Mucosa of rectum (tissue), 2 donors: Measurements from ENCODE around the gene SLC16A10.

Experiments used
- H3K27ac ChIP-seq, 2 donors: one replicate each; pipeline ENCODE4 v1.7.0; 2013; ENCODE audit warnings: inconsistent platforms in 2 of 2, low read depth in 2 of 2, low read length in 2 of 2
- H3K27me3 ChIP-seq, 2 donors: one replicate each; pipeline ENCODE4 v1.7.0; 2013; ENCODE audit warnings: low read length in 2 of 2; ENCODE audit not compliant: control insufficient read depth in 2 of 2, insufficient read depth in 2 of 2
- H3K36me3 ChIP-seq, 2 donors: one replicate each; pipeline ENCODE4 v1.7.0; 2013; ENCODE audit warnings: low read length in 2 of 2; ENCODE audit not compliant: control insufficient read depth in 2 of 2, insufficient read depth in 2 of 2
- H3K4me1 ChIP-seq, 2 donors: one replicate each; pipeline ENCODE4 v1.7.0; 2013; ENCODE audit warnings: low read length in 2 of 2, mild to moderate bottlenecking in 1 of 2; ENCODE audit not compliant: control insufficient read depth in 2 of 2, insufficient read depth in 2 of 2
- H3K4me3 ChIP-seq, 2 donors: one replicate each; pipeline ENCODE4 v1.7.0; 2013; ENCODE audit warnings: low read length in 2 of 2
- H3K9ac ChIP-seq, 2 donors: one replicate each; pipeline ENCODE4 v1.7.0; 2013; ENCODE audit warnings: low read length in 2 of 2, low read depth in 1 of 2, mild to moderate bottlenecking in 1 of 2
- H3K9me3 ChIP-seq, 2 donors: one replicate each; pipeline ENCODE4 v1.7.0; 2013; ENCODE audit warnings: low read length in 2 of 2; ENCODE audit not compliant: control insufficient read depth in 2 of 2
- donor health status: healthy.
- donor health status: Normal muscosa, but diverticular disease.

Gene SLC16A10

DNA sequence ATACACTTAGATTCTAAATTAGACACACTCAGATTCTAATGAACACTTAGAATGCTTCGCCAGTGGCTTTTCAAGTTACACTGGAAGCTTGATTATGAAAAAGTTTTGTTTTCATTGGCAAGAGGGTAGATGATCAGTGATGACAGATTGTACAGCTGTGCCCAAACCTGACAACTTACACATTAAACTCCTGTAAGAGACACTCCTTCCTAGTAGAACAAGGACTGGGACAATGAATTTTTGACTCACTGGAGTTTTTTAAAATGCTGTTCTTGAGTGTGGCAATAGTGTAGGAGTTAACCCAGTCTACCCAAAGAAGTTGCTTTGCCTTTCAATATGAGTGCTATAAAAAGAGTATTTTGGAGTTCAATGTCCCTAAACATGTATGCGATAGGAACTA, 140.8 kb downstream of the SLC16A10 start:
- H3K36me3 ChIP-seq = no peaks in the 10 kb centered on the region
- H3K4me3 ChIP-seq = no peak overlapping the region
- no peaks in the 10 kb centered on the region for H3K4me1 ChIP-seq
- no peak overlapping the region for H3K9ac ChIP-seq
- no peak overlapping the region for H3K27ac ChIP-seq
- no peaks in the 10 kb centered on the region for H3K27me3 ChIP-seq
- H3K9me3 ChIP-seq = no peaks in the 10 kb centered on the region

DNA sequence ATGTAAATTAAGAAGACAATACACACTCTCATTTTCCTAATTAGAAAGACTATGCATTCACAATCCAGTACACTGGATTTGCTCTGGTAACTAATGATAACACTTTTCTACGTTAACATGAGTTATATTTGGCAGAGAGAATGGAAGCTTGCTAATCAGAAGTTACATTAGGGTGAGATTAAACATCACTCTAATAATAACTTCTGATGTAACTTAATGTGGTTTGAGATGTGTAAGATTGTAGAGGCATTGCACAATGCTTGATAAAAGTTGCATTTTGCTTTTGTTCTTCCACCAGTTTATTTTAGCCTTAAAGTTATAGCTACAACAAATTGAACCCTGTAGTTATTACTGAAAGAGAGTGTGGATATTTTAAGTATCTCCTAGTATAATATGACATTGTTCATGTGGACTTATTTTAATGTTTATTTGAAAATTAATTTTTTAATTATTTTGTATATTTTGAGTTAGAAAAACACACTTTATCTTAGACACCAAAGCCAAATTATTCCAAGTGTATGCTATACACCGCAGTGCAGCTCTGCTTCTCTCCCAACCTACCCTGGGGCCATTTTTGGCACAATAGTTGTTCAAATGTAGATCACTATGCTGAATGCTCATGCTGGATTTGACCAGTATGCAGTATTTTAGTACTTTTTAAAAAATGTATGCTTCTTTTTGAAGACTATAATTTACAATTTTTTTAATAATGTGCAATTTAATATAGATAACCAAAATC, 143.2 kb downstream of the SLC16A10 start:
- Histone ChIP-seq H3K36me3 (no peaks in the 10 kb centered on the region), H3K9me3 (no peaks in the 10 kb centered on the region), H3K9ac (no peak overlapping the region), H3K4me3 (no peak overlapping the region), H3K4me1 (no peaks in the 10 kb centered on the region), H3K27ac (no peak overlapping the region), H3K27me3 (no peaks in the 10 kb centered on the region)

DNA sequence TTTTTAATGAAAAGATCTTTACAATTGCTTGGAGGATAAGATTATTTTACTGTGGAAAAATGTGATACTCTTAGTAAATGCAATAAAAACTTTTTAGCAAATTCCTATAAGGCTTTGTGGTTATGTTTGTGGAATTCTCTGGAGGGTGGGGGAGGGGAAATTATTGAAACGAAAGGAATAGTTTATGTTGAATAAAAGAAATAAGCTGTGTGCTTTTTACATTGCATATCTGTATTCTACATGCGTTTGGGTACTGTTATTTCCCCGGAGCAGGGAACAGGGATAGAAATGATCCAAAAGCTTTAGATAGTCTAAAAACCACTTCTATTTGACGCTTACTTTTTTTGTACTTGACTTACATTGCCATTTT, 143.8 kb downstream of the SLC16A10 start:
- Histone ChIP-seq H3K36me3 (no peaks in the 10 kb centered on the region), H3K4me1 (no peaks in the 10 kb centered on the region), H3K9me3 (no peaks in the 10 kb centered on the region), H3K9ac (no peak overlapping the region), H3K27ac (no peak overlapping the region), H3K4me3 (no peak overlapping the region), H3K27me3 (no peaks in the 10 kb centered on the region)

GRCh38 chr6:111237852-111238251, 150.5 kb downstream of the SLC16A10 start:
- no peaks in the 10 kb centered on the region for H3K27me3 ChIP-seq
- no peak overlapping the region for H3K4me3 ChIP-seq
- no peak overlapping the region for H3K9ac ChIP-seq
- no peaks in the 10 kb centered on the region for H3K9me3 ChIP-seq
- no peaks in the 10 kb centered on the region for H3K4me1 ChIP-seq
- H3K27ac ChIP-seq = no peak overlapping the region
- no peaks in the 10 kb centered on the region for H3K36me3 ChIP-seq

GRCh38 chr6:111238464-111239119, 151.3 kb downstream of the SLC16A10 start:
- H3K4me1 ChIP-seq = no peaks in the 10 kb centered on the region
- H3K27me3 ChIP-seq = no peaks in the 10 kb centered on the region
- H3K4me3 ChIP-seq = no peak overlapping the region
- H3K36me3 ChIP-seq = no peaks in the 10 kb centered on the region
- H3K27ac ChIP-seq = no peak overlapping the region
- H3K9me3 ChIP-seq = no peaks in the 10 kb centered on the region
- no peak overlapping the region for H3K9ac ChIP-seq

DNA sequence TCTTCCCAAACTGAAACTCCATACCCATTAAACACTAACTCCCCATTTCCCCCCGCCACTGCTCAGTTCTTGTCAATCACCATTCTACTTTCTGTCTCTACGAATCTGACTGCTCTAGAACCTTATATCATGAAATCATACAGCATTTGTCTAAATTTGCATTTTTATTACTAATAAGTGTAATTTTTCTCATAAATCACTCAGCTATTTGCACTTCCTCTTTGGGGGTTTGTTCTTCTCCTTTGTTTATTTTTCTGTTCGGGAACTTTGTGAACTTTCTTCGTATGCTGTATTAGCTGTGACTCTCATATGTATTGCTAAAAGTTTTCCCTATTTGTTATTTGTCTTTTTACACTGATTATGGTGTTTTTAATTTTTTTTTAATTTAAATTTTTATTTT, 152.2 kb downstream of the SLC16A10 start:
- no peak overlapping the region for H3K27ac ChIP-seq
- H3K36me3 ChIP-seq = no peaks in the 10 kb centered on the region
- H3K9ac ChIP-seq = no peak overlapping the region

DNA sequence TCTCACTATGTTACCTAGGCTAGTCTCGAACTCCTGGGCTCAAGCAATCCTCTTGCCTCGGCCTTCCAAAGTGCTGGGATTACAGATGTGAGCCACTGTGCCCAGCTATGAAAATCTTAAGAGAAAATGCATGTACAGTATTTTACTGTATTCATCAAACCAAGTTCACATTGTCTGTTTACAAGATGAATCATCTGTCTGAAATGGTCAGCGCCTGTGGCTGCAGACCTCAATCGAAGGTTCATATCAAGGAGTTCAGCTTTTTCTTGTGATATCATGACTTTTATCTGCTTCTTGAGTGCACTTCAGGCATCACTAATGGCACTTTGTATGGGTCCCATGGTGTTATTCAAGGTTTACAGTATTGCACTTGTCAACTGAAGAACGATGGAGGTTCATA, 155.1 kb downstream of the SLC16A10 start:
- no peaks in the 10 kb centered on the region for H3K4me1 ChIP-seq
- H3K9me3 ChIP-seq = no peaks in the 10 kb centered on the region
- H3K36me3 ChIP-seq = no peaks in the 10 kb centered on the region
- H3K27ac ChIP-seq = no peak overlapping the region
- no peak overlapping the region for H3K9ac ChIP-seq
- no peak overlapping the region for H3K4me3 ChIP-seq
- no peaks in the 10 kb centered on the region for H3K27me3 ChIP-seq

More for the DNA sequence above, 152.2 kb downstream of the SLC16A10 start:
- no peaks in the 10 kb centered on the region for H3K27me3 ChIP-seq
- no peaks in the 10 kb centered on the region for H3K4me1 ChIP-seq
- H3K9me3 ChIP-seq = no peaks in the 10 kb centered on the region
- H3K4me3 ChIP-seq = no peak overlapping the region

DNA sequence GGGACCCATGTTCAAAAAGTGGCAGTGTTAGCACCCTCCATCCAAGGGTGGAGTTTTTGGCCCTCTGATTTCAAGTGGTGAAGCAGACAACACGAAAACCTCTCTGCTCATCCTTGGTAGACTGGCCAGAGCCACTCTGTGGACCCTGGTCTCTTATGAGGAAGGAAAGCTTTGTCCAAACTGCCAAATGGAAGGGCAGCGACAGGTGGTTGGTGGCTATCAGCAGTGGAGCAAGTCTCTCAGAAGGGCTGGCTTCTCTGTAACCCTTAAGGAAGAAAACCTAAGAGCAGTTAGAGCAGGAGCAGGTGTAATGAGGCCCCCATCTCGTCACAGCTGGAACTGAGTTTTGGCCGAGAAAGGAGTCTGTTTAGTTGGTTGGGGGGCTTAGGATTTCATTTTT, 155.8 kb downstream of the SLC16A10 start:
- H3K4me3 ChIP-seq = no peak overlapping the region
- no peaks in the 10 kb centered on the region for H3K4me1 ChIP-seq
- H3K36me3 ChIP-seq = no peaks in the 10 kb centered on the region
- no peaks in the 10 kb centered on the region for H3K9me3 ChIP-seq
- no peak overlapping the region for H3K27ac ChIP-seq
- no peaks in the 10 kb centered on the region for H3K27me3 ChIP-seq
- no peak overlapping the region for H3K9ac ChIP-seq

- Histone ChIP-seq H3K9ac (no peak overlapping the region), H3K36me3 (no peaks in the 10 kb centered on the region), H3K9me3 (no peaks in the 10 kb centered on the region), H3K4me1 (no peaks in the 10 kb centered on the region), H3K27me3 (no peaks in the 10 kb centered on the region), H3K4me3 (no peak overlapping the region), H3K27ac (no peak overlapping the region)
Measured at GRCh38 chr6:111248789-111249188, 161.5 kb downstream of the SLC16A10 start.

- H3K4me1 ChIP-seq = no peaks in the 10 kb centered on the region
- no peaks in the 10 kb centered on the region for H3K27me3 ChIP-seq
- H3K4me3 ChIP-seq = no peak overlapping the region
- H3K27ac ChIP-seq = no peak overlapping the region
- H3K36me3 ChIP-seq = no peaks in the 10 kb centered on the region
- H3K9me3 ChIP-seq = no peaks in the 10 kb centered on the region
- H3K9ac ChIP-seq = no peak overlapping the region
Measured at GRCh38 chr6:111250791-111251354, 163.6 kb downstream of the SLC16A10 start.
